Muscle of back (tissue), 11 donors: Measurements from ENCODE around the gene AREL1. TPM values are rescaled to one million over a fixed set of nuclear protein-coding genes. Genes with fewer than 3 reads are reported as not detected.

ENCODE experiments used
- DNase-seq, 3 donors: peaks; one replicate each; pipeline versions ENCODE4 v3.0.0 to v3.0.0-alpha.2; 2013
- polyA plus RNA-seq, 10 donors: library from polyadenylated mRNA; unstranded; fragments of 120-200 nt; gene quantifications; one replicate each; pipeline ENCODE4 v1.2.1, GENCODE V29; 2013; ENCODE audit not compliant: insufficient read length in 10 of 10

AREL1 gene
- polyA plus RNA-seq, 10 donors = 17.7 to 23.3 (median 20.6) TPM

DNA sequence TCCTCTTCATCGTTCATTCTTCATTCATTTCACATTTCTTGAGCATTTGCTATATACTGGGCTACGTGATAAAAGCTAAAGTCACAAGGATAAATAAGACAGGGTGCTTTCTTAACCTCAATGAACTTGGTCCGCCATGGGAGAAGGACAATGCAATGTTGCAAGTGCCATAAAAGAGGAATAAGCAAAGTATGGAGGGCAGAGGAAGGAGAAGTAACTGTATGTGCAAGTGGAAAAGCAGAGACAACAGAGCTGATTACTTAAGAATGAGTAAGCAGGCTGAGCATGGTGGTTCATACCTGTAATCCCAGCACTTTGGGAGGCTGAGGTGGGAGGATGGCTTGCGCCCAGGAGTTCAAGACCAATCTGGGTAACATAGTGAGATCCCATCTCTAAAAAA lies 14.4 kb downstream of the AREL1 start:
- no peak for DNase-seq

GRCh38 chr14:74697976-74698375 lies 14.9 kb downstream of the AREL1 start:
- DNase-seq = no peak

DNA sequence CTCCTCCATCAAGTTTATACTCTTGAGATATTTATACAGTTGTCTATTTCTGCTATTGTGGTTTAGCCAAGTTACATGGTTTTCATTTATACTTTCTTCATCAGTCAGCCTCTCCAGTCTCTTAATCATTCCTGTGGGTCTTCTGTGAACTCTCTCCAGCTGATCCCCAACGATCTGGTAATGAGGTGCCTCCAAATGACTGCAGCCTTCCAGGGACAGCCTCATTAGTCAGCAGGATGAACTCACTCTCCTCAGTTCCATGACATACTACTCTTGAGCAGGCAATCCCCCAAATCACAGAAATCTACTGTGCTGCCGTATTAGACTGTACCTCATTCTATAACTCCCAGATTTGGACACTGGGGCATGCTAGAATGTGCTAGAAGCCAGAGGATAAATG lies 15.3 kb downstream of the AREL1 start:
- DNase-seq = peak in 1 of 3 donors; percentile 68

DNA sequence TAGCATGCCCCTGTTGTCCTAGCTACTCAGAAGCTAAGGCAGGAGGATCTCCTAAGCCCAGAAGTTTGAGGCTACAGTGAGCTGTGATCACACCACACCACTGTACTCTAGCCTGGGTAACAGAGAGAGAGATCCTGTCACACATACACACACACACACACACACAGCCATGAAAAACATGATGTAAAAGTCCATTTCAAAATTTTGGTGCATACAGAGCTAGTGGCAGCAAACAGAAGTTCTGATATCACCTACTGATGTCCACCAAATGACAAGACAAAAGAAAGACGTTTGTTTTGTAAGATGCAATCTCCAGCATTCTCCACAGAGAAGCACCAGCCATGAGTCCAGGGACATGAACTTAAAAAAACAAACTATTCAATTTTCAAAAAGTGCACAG lies 15.9 kb downstream of the AREL1 start:
- no peak for DNase-seq

DNA sequence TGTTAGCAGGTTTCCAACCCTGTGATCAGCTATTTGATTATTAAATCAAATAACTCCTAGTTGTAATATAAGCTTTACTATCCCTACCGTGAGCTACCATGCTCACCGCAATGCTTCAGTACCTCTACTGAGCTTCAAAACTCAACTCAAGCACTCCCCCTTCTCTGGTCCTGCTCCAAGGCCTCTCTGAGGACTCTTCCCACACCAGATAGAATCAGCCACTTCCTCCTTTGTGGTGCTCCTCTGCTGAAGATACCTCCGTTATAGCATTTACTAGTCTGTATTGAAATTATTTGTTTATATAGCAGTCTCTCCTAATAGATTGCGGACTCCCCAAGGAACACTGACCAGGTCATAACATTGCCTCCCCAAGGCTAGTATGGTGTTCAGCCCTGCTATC lies 17.5 kb downstream of the AREL1 start:
- DNase-seq = no peak

DNA sequence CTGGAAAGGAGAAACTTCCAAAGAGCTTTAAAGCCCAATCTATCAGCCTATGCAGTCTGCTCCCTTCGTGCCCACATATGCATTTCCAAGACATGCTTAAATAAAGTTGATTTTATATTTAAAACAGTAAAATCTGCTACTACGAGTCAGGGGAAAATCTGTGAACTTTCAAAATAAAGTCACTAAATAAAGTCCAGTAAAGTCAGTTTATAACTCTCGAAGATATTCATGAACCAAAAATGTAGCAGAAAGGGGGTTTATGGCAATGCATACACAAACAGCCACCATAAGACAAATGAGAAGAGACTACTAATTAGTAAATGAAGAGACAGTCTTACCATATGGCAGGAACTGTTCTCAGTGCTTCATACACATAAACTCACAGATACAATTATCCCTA lies 19.7 kb downstream of the AREL1 start:
- DNase-seq = no peak

DNA sequence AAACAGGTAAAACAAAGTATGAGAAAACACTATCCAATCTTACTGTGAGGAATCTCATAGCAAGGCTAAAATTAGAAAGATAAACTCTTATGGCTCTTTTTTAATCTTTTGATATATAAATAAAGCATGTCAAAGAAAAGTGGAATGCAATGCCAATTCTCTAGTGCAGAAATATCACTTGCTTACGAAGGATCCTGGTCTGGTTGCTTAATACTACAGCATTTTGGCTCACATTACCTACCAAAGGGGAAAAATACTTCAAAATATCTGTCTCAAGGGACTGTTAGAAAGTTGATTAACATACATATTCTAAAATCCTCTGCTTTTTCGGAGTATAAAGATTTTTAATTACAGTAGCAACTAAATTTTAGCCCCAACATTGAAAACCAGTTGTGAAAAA lies 21.4 kb downstream of the AREL1 start:
- no peak for DNase-seq

GRCh38 chr14:74685921-74686678 lies 26.8 kb downstream of the AREL1 start:
- no peak for DNase-seq

DNA sequence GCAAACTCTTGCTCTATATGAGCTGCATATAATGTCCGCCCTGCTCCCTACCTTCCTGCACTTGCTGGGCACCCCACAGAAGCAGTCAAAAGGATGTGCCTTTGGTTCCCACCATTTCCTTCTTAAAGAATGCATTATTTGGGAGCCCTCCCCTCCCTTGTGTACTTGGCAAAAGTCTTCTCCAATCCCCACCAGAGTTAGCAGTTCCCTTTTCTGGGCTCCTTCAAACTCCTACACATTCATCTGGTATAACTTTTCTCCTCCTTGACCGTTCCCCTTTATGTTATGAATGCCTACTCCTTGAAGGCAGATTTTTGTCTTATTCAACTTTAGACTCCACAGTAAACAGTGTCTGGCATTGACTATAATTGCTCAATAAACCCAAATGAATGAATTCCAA lies 27.8 kb downstream of the AREL1 start:
- no peak for DNase-seq

DNA sequence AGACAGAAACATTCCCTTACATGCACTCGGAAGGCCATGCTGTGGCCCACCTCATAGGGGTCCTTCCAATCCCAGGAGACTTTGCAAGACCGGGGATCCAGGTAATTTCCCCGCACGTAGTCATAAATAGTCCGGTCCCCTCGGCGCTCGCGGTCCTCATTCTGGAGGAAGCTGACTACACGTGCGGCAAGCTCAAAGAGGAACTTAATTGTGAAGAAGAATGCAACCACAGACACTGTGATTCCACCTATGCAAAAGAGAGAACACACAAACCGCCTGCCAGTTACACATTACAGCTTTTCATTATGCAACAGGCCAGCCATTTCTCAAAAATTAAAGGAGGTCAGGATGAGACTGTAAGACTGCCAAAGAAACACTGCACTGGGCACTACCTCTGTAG lies 28.4 kb downstream of the AREL1 start:
- peak in 1 of 3 donors; percentile 11 for DNase-seq

GRCh38 chr14:74683406-74683805 lies 29.5 kb downstream of the AREL1 start:
- DNase-seq = no peak

DNA sequence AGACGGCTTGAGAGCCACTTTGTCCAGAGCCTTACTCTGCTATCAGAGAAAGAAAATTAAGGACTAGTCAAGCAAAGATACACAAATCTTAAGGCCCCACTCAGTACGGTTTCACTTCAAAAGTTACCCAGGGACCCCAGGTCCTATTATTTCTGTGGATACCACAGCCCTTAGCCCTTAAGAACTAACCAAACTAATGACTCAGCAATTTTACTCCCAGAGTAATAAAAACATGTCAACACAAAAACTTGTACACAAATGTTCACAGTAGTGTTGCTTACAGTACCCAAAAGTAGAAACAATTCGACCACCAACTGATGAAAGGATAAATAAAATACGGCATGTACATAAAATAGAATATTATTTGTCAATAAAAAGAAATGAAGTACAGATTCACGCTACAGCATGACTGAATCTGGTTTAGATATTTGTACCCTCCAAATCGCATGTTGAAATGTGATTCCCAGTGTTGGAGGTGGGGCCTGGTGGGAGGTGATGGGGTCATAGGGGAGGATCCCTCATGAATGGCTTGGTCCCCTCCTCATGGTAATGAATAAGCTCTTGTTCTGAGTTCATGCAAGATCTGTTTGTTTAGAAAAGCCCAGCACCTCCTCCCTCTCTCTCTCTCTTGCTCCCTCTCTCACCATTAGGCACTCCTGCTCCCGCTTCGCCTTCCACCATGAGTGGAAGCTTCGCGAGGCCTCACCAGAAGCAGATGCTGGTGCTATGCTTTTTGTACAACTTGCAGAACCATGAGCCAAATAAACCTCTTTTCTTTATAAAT lies 30.5 kb downstream of the AREL1 start:
- no peak for DNase-seq

DNA sequence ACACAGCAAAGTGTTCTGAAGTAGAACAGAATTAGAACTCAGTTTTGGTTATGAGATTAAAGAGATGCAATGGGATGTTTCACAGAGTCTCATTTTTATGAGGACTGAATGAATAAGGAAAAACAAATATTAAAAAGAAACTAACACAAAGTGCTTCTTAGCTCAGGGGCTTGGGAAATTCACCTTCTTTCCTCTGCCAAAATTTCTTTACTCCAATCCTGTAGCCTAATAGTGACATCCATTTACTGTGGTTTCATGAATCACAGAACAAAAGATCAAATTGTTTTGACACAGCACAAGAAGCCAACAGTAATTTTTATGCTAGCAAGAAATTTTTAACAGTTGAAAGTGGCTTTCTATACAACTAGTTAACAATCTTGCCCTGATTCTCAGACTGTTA lies 37.7 kb downstream of the AREL1 start:
- DNase-seq = no peak

- no peak for DNase-seq
Measured at GRCh38 chr14:74673768-74674167, 39.1 kb downstream of the AREL1 start.

DNA sequence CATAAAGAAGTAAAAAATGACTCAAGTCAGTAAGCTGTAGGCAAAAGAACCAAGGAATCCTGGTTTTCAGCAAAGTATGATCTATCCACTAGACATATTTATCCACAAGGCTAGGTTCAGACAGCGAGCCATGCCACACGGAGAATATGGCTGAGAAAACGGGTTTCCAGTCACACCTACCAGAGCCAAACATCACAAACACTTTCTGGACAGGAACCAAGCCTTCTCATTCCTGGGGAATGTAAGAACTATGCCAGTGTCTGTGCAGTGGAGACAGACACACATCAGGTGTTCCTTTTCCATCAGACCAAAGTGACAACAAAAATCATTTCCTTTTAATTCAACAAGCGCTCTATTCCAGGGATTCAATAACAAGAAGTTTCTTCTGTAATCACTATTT lies 41.1 kb downstream of the AREL1 start:
- no peak for DNase-seq

DNA sequence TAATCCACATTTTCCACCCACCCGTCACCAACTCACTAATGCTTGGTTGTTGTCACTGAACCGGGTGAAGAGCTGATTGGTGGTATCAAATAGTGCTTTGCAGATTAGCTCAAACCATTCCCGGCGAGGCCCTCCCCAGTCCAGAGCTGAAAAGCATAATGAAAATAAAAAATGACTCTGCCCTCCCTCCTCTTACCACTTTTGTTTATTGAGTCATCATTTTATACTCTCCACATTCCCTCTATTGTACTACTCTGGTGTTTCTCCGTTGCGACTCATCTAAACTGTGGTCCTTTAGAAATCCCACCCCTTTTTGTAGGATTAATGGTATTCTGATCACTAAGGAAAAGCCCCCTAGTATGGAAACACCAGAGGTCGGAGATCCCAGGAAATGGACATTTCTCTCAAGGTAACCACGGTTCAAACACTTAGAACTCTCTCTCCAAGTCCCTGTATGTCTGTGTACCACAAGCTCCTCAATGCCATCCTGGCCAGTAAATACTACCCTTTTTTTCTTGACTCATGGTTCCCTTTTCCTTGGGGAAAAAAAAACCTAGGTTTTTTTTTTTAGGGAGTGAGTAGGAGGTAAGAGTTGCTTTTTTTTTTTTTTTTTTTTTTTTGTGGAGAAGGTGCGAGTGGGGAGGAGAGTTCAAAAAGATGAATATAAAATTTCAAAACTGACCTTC lies 42.0 kb downstream of the AREL1 start:
- DNase-seq = peak in 1 of 3 donors; percentile 38

GRCh38 chr14:74669846-74670245 lies 43.0 kb downstream of the AREL1 start:
- no peak for DNase-seq

DNA sequence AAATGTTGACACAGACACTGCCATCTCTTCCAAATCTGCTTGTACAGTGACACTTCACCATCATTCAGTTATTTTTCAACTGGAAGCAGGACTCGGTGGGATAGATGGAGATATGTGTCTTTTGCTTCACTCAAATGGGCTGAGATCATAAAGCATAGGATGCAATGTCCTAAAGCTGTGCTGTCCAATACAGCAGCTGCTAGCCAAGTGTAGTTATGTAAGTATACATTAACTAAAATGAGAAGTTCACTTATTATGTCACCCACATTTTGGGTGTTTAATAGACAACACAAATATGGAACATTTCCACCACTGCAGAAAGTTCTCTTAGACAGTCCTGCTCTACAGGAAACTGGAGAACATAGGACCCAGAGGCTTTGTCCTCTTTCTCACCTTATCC lies 43.6 kb downstream of the AREL1 start:
- no peak for DNase-seq

GRCh38 chr14:74667758-74668157 lies 45.1 kb downstream of the AREL1 start:
- DNase-seq = no peak

- DNase-seq = no peak
Measured at GRCh38 chr14:74664717-74665116, 48.2 kb downstream of the AREL1 start.

DNA sequence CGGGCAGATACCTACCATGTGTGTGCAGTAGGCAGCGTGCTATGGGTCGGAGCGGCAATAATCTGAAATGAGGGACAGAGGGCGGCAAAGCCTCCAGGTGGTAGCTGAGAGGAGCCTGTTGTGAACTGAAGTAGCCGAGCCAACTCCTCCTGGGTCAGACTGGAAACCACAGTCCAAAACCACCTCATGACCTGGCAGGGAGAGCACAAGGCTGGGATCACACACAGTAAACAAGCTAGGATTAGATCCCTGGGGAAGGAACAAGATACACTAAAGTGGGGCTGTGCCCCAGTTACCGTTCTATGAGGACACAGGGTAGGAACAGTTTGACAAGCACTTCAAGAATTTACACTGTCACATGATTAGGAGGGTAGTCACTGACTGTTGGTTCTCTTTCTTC lies 49.0 kb downstream of the AREL1 start:
- no peak for DNase-seq

GRCh38 chr14:74661726-74662450 lies 51.0 kb downstream of the AREL1 start:
- no peak for DNase-seq
